HG02840 (cell line): ENCODE data around the gene ELK3.

Source experiments
- ATAC-seq: cut with Tn5 transposase; IDR thresholded peaks from one replicate; pipeline ENCODE4 v1.9.1; 2021; ENCODE audit warnings: mild to moderate bottlenecking, moderate library complexity, moderate number of reproducible peaks; ENCODE audit not compliant: unreplicated experiment, low FRiP score

ELK3 gene

DNA sequence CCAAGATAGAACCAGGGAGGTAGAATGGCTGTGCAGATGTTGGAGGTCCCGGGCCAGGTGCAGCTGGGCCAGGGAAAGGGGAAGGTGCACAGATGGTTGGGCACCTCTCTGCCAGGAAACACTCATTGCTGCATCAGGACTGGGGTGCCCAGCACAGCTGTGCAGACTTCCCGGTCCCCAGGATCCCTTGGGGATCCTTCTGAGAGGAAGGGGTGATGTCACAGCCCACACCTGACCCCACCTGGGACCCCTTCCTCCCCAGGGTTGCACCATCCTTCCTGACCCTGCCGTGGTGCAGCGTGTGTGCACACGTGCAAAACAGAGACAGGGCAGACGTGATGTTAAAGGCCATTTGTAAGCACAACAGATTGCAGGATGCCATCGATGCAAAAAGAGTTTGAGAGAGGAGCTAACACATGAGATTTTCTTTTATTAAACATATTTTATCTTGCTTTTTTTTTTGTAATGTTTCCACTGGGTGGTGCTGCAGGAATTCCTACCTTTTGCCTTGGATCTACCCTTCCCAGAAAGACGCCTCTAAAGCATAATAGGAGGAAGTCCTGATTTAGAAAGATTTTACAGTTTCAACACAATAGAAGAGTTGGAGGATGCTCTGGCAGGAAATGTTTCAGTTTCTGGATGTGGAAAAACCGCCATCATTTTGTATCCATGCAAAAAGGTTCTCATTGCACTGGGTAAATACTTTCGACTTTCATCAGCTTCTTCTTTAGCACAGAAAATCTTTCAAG, 14.8 kb downstream of the ELK3 start:
- no peak for ATAC-seq

GRCh38 chr12:96210376-96211055, 16.3 kb downstream of the ELK3 start:
- no peak for ATAC-seq

- no peak for ATAC-seq
Measured at GRCh38 chr12:96211988-96212387, 17.8 kb downstream of the ELK3 start.

DNA sequence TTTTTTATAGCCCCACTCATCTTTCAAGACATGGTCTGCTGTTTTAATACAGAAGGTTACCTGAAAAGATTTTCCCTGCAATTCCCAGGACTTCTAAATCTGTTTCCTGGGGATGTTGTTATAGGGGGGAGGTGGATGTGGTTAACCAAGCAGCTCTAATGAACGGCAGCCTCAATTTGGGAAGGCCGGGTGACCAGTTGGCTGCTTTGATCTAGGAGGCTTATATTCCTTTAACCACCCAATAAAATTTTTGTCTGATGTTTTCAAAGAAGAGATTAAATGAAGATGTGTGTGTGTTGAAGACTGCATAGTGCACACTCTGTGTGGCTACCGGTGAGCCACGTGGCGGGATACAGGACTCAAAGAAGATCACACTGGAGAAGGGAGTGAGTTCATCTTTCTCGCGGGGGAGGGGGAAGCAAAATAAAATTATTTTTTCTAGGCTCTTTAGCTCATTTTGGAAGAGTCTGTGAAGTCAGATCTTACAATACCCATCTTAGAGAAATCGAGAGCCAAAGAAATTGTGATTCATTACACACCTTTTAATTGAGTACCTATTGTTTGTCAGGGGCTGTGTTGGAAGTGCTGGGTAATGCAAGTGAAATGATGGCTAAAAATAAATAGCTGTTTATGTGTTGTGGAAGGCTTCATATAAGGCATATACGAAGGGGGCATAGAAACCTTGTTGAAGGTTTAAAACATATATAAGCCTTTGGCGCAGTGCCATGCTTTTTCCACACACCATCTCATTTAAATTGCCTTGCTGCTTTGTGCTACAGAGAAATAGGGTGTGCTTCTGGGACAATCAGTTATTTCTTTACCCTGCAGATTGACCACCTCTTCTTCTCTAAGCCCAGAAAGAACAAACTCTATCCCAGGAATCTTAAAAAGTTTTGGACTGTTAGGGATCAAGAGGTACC, 18.5 kb downstream of the ELK3 start:
- ATAC-seq: no peak

DNA sequence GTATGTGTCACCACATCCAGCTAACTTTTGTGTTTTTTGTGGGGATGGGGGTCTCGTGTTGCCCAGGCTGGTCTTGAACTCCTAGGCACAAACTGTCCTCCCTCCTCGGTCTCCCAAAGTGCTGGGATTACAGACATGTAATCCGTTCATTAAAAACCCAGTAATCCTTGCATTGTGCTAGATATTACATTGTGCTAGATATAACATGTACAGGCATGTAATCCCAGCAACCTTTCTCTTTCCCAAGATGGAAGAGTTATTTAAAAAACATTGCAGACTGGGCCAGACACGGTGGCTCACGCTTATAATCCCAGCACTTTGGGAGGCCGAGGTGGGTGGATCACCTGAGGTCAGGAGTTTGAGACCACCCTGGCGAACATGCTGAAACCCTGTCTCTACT, 19.7 kb downstream of the ELK3 start:
- no peak for ATAC-seq

GRCh38 chr12:96215919-96216273, 21.7 kb downstream of the ELK3 start:
- no peak for ATAC-seq

GRCh38 chr12:96218989-96219678, 25.0 kb downstream of the ELK3 start:
- ATAC-seq: no peak

DNA sequence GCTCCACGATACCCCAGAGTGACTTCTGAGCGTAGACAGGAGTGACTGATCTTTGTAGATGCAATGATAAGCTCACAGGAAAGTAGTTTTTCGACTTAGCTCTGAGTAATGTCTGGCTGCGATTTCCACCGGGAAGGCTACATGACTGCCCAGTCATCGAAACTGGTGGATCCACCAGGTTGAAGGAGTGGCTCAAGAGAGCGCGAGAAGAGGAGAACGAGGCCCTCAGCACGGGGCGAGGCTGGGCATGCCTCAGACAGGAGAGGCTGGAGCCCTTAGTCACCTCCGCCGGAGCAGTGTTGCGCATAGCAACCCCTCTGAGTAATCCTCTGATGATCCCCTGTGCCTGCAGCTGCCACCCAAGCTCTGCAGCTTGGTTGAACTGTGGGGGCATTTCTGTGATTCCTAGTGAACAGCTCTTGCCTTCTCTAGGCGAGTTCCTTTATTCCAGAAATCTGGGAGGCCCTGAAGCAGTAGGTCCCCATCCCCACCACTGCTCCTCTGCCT, 25.6 kb downstream of the ELK3 start:
- ATAC-seq: no peak

- ATAC-seq: no peak
Measured at GRCh38 chr12:96220902-96221301, 26.7 kb downstream of the ELK3 start.

- no peak for ATAC-seq
Measured at GRCh38 chr12:96221391-96221790, 27.2 kb downstream of the ELK3 start.

- no peak for ATAC-seq
Measured at GRCh38 chr12:96223411-96224218, 29.4 kb downstream of the ELK3 start.

DNA sequence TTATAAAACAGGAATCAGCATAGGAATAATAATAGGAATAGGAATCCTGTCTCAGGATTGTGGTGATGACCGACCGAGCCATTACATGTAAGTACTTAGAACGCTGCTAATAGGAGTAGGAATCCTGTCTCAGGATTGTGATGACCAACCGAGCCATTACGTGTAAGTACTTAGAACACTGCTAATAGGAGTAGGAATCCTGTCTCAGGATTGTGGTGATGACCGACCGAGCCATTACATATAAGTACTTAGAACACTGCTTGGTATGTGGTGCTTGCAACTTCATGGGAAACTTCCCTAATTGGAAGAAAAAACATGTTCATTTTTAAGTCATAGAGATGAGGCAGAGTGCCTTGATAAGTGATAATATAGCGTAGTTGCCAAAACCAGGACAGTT, 30.0 kb downstream of the ELK3 start:
- no peak for ATAC-seq

DNA sequence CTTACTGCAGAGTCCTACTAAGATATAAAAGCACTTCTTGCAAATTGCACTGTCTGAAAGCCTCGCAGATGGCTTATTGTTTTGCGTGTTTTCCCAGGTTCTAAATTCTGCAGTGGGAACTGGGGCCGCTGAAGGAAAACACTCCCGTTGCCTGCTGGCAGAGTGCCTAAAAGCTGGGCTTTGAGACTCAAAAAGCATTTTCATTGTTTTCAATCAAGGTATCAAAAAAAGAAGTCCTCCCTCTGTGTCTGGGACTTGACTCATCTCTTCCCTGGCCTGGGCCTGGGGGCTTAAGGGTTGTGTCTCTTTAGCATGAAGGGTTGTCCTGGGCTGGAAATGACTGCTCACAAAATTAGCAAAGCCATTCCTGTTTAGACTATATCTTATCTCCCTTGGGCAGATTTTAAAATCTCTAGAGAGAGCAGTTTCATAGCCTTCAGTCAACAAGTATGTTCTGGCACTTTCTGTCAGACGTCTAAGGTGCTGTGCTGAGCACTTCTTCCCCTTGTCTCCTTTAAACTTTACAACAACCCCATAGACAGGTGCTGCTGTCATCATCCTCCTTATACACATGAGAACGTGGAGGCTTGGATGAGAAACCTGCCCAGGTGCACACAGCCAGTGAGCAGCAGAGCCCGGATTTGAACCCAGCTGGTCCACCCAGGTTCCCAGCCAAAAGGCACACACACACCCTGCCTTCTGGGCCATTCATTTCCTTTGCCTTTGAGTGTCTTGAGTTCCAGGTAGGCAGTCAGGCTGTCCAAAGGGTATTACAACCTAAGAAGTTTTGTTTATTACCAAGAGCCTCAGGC, 31.1 kb downstream of the ELK3 start:
- ATAC-seq: no peak

DNA sequence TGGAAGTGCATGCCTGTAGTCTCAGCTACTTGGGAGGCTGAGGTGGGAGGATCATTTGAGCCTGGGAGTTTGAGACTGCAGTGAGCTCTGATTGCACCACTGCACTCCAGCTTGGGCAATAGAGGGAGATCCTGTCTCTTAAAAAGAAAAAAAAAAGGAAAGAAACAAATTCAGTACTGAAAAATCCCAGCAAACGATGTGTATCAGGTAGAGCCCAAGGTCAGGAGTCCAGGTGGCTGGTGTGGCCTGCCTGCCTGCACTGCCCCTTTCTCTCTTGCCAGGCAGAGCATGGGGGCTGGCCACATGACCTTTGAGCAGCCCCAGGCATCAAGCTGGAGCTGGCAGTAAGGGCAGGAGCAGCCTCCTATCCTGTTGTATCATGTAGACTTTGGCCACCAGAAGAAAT, 31.8 kb downstream of the ELK3 start:
- no peak for ATAC-seq

DNA sequence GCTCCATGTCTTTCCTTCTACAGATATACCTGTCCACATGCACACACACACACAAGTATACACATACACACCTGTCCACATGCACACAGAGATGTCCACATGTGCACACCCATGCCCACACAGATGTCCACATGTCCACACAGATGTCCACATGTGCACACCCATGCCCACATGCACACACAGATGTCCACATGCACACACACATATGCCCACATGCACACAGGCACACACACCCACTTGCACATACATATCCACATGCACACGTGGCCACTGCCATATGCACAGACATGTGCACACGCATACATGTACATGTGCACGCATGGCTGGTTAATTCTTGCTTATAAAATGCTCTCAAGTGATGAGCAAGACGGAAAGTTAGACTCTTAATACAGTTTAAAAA, 32.2 kb downstream of the ELK3 start:
- no peak for ATAC-seq

- ATAC-seq: no peak
Measured at GRCh38 chr12:96226801-96227348, 32.7 kb downstream of the ELK3 start.

DNA sequence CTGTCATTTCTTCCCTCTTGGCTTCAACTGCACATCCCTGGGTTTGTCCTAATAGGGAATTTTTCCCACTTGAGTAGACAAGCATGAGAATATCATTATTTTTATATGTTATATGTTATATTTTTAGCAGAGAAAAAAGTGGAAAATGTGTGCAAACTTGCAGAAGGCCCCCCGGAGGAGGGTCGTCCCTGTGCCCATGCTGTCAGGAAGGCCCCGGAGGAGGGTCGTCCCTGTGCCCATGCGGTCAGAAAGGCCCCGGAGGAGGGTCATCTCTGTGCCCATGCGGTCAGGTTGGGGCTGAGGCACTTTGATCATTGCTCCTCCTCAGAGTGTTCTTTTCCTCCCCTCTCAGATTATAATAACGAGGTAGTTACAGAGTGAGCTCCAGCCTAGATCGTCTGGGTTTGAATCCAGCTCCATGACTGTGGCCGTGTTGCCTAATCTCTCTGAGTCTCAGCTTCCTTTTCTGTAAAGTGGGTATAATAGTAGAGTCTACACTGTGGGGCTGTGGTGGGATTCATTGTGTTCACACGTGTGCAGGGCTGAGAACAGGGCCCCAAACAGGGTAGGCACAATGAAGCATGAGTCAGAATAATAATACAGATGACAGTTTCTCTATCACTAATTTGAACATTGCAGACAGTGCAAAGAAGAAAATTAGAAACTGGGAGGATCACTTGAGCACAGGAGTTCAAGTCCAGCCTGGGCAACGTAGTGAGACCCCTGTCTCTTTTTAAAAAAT, 33.4 kb downstream of the ELK3 start:
- ATAC-seq: no peak
